OCI-LY3 (cell line): ENCODE results near the gene RAPSN.

ENCODE experiments used
- EZH2phosphoT487 ChIP-seq: fragments of 200-600 bp; shearing (Covaris generic); IDR thresholded peaks from 2 replicates; pipeline ENCODE4 v1.6.1; 2018; ENCODE audit warnings: antibody characterized with exemption, mixed run types, low read depth
- TF ChIP-seq, protein P1 (sequence below): fragments of 200-600, 300-600 bp; sonication (generic); IDR thresholded peaks from 2 replicates; pipeline ENCODE4 v1.5.1; 2014; ENCODE audit warnings: antibody characterized with exemption, low read length, low read depth

DNA sequence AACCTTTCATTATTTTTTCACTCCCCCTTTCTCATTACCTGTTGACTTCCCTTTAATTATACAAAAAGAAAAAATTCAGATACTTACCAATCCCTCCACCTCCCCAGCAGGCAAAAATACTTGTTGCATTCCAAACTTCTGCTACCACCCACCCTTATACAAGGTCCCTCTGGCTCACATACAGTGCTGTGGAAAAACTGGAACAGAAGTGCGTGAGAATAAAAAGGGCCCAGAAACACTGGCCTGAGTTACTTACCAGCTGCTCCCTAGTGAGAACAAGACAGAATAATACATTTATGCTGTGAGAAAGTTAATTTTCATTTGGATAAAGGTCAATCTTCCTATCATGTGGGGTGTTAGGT lies 46.9 kb upstream of the RAPSN start:
- TF ChIP-seq, protein P1, sequence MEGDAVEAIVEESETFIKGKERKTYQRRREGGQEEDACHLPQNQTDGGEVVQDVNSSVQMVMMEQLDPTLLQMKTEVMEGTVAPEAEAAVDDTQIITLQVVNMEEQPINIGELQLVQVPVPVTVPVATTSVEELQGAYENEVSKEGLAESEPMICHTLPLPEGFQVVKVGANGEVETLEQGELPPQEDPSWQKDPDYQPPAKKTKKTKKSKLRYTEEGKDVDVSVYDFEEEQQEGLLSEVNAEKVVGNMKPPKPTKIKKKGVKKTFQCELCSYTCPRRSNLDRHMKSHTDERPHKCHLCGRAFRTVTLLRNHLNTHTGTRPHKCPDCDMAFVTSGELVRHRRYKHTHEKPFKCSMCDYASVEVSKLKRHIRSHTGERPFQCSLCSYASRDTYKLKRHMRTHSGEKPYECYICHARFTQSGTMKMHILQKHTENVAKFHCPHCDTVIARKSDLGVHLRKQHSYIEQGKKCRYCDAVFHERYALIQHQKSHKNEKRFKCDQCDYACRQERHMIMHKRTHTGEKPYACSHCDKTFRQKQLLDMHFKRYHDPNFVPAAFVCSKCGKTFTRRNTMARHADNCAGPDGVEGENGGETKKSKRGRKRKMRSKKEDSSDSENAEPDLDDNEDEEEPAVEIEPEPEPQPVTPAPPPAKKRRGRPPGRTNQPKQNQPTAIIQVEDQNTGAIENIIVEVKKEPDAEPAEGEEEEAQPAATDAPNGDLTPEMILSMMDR = no peak
- no peak for TF ChIP-seq EZH2phosphoT487
